GM19240 (cell line): ENCODE measurements around the gene CAPN1.
"Not testable (repeated sequence)": the region's sequence is repeated elsewhere in the genome, so short reads cannot be mapped to it uniquely, and the experiment has no call there.

Experiments
- DNase-seq: peaks from one replicate; pipeline ENCODE4 v3.0.0; 2011; ENCODE audit warnings: low spot score; ENCODE audit not compliant: insufficient read length

The CAPN1 gene

DNA sequence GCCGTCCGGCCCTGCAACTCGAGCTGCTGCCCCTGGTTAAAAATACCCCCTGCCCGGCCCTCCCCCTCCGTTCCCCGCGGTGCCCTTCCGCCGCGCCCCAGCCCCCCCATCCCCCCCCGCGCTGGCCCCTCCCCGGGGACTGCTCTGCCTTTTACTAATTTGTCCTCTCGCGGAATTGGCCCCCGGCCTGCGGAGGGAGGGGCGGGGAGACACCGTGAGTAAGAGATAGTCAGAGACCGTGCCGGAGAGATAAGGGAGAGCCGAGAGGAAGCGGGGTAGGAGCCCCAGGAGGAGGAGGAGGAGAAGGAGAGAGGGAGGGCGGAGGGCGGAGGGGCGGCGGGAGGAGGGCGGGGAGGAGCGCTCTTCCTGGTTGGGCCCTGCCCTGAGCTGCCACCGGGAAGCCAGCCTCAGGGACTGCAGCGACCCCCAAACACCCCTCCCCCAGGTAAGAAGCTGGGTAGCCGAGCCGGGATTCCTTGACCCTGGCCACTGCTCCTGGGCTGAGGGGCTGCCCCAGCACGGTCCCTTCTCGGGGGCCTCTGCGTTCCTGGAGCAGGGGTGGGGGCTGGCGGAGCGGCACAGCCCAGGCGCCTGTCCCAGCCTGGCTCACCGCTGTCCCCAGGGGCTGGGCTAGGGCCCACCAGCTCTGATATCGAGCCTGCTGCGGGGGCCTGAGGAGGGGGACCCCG is at the start of gene CAPN1:
TSS of gene CAPN1 (plus strand) at position 360 of the 689 bp plus-strand sequence. CDS start 774 bp downstream, outside the sequence.
- peak; percentile 64 for DNase-seq

DNA sequence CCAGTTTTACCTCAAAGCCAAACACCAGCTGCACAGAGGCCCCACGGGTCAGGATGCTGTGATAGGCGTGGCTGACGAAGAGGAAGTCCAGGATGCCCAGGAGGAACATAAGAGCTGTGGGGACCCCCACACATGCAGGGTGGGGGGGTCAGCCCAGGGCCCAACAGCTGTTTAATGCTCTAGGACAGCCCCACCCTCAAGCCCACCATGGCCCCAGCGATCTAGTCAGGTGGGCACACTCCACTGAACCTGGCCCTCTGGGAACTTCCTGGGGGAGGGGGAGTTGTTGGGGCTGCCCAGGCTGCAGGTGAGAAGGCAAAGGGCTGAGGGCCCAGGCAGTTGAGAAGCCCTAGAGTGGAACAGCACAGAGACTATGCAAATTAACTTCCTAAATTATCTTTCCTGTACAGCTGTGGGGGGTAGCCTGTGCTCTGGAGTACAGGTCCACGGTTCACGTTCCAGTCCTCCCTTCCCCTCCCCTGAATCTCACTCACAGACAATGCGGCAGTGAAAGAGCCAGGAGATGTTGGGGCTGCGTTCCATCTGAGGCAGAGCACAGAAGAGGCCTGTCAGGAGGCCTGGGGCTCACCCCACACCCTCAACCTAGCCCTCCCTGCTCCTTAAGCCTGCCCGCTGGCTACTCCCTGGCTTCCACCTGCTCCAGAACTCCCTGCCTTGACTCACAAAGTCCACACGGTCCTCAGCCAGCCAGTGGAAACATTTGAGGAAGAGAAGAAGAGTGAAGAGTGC is 49.3 kb upstream of the CAPN1 start:
- DNase-seq, result no peak

DNA sequence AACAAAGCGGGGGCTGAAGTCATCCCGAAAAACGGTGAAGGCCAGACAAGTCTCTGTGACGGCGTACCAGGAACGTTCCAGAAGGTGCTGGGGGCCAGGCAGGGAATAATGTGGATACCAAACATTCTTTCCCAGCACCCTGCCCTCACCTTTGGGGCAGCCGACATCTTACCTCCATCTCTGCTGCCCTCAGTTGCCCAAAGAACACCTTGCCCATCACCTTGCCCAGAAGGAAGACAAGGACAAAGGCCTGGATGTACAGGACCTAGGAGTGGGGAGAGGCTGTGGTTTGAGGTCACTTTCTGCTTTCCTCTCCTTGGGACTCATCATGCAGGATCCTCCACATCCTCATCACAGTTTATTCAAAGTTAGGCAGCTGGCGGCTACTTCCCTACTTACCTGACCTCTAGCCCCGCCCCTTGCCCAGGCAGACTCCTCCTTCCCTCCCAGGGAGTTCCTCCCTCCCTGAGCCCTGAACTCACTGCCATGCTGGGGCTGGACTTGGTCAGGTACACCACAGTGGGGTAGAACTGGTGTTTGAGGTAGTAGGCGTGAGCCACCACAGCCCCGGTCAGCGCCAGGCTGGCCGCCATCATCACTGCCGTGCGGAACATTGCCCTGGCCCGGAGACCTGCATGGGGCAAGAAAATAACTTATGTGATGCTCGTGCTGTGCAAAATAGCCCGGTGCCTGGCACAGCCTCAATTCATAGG is 48.6 kb upstream of the CAPN1 start:
- DNase-seq, result peak; percentile 36

DNA sequence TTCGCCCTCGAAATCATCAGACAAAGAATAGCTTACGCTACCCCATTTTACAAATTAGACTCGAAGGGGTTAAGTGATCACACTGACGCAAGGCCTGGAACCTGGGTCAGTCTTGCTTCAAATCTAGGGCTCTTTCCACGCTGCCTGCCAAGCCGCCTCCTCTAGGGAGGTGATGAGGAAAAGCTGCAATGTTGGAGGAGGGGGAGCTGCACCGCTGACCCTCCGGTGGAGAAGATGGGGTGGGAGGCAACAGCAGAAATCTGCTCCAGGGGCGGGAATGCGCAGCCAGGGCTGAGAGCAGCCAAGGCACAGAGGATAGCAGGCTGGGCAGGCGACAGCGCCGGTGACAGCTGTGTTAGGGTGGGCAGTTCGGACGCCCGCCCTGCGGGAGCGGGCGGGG is 48.0 kb upstream of the CAPN1 start:
- DNase-seq, result no peak

GRCh38 chr11:65134240-65134951 is 47.3 kb upstream of the CAPN1 start, which contains the start of gene SYVN1:
Gene SYVN1, minus strand, starts transcription at chr11:65134519. Its CDS starts 918 bp downstream, at chr11:65133601.
- DNase-seq, result peak; percentile 75

DNA sequence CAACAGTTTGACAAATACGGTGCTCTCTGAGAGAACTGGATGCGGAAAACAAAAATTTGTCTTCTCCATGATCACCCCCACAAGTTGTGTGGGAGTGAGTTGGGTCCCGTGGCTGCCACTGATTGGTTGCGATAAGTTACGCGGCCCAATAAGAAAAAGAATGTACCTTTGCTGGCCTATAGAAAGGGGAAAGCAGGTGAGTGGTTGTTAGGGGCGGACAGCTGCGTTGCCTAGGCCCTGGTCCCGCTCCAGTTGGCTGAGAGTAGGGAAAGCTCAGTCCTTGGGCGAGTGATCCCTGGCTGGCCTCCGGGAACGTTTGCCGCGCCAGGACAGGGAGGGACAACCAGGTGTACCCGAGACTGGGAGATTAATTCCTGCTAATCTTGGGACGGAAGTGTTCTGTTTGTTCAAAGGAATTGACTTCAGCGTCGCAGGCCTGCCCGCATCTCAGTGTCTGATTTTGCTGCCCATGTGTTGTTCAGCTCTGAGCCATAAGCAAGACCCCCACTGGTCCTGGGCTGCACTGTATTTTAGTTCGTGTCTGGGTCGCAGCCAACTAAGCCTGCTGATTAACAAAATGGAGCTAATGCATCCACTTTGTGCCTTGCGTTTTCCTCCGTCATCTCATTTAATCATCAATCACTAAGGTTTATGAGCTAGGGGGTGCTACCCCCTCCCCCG is 46.6 kb upstream of the CAPN1 start:
- DNase-seq, result peak; percentile 83

DNA sequence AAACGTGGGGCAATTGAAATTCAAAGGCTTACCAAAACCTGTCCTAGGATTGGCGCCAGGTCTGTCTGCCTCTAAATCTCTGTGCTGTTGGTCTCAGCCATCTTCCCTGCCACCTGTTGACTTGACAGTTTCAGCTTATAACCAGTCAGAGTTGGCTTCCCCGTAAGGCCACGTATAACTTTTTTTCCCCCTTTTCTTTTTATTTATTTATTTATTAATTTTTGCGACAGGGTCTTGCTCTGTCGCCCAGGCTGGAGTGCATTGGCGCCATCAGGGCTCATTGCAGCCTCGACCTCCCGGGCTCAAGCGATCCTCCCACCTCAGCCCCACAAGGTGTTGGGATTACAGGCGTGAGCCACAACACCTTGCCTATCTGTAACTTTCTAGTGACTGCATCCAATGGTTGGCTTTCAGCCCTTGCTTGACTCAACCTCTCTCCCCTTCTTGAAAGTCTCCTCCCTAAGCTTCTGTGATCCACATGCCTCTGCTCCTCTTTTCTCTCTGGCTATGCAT is 46.0 kb upstream of the CAPN1 start:
- no peak for DNase-seq

- DNase-seq, result no peak
These were observed 45.1 kb upstream of the CAPN1 start for GRCh38 chr11:65136515-65137096.

GRCh38 chr11:65141896-65142494 is 39.7 kb upstream of the CAPN1 start:
- DNase-seq, result no peak

DNA sequence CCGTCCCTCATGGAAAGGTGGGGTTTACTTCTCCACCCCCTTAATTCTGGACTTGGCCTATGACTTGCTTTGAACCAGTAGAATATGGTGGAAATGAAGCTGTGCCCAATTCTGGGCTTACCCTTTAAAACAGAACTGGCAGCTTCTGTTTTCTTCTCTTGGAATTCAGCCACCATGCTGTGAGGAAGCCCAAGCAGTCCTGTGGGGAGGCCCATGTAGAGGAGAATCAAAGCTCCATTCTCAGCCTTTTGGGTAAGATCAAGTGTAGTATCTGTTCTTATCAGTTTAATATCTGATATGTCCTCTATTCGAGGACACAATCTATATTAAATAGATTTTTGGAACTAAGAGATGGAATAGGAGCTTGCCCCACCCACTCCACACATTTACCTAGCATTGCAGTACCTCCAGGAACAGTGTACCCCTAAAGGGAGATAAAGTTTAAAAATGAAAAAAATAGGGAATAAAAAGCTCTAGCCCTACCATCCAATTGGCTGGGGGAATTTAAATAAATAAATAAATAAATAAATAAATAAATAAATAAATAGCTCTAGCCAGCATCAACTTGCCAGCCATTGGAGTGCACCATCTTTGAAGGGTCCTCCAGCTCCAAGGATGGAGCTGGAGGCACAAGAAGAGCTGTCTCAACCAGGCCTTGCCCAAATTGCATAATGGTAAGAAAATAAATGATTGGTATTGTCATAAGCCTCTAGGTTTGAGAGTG is 34.2 kb upstream of the CAPN1 start:
- DNase-seq, result no peak

- DNase-seq, result no peak
These were observed 33.1 kb upstream of the CAPN1 start for GRCh38 chr11:65148657-65149056.

DNA sequence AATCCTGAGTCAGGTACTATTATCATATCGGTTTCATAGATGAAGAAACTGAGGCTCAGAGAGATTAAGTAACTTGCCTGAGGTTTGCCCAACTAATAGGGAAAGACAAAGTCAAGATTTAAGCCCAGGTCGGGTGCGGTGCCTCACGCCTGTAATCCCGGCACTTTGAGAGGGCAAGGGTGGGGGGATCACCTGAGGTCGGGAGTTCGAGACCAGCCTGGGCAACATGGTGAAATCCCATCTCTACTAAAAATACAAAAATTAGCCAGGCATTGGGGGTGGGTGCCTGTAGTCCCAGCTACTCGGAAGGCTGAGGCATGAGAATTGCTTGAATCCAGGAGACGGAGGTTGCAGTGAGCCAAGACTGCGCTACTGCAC is 31.6 kb upstream of the CAPN1 start:
- not testable (repeated sequence) for DNase-seq

DNA sequence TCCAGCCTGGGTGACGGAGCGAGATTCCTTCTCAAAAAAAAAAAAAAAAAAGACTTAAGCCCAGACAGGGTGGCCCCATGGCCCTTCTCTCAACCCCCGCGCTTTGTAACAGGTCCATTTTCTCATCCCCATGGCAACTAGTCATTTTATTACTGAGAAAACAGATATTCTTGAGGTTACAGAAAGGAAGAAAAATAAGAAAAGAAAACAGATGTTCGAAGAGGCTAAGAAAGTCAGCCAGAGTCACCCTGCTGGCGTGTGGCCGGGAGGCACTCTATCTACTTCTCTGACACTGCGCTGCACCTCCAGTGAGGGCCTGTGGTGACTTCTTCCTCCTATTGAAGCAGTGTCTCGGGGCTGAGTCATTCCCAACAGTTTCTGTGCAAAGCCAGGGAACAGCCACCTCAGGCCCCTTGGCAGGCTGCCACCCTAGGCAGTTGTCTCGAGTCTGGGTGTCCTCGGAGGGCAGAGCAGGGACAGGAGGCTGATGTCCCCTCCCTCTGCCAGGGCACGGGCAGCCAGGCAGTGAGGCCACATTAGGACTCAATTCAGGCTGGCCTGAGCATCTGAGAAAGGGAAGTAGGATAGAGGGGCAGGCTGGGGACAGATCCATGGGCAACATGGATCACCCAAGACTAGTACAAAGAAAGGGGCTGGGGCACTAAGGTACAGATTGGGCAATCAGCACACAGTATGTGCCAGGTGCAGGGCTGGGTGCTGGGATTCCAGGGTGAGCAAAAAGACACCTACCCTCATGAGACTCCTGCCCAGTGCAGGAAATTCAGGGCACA is 31.0 kb upstream of the CAPN1 start:
- DNase-seq, result no peak

DNA sequence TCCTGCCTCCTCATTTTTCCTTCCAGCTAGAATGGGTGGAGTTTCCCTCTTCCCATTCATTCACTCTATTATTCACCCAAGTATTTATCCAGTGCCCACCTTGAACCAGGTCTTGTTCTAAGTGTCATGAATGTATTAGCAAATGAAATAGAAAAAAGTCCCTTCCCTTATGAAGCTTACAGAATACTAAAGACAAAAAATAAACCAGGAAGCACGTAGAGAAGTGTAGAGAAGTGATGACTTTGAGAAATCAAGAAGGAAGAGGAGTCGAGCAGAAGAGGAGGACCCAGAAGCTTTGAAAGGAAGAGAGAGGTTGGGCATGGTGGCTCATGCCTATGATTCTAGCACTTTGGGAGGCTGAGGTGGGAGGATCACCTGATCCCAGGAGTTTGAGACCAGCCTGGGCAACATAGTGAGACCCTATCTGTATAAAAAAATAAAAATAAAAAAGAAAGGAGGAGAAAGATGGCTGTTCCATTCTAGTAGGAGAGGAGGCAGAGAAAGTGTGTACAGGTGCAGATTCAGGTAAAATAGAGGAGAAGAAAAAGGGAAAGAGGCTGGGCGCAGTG is 30.3 kb upstream of the CAPN1 start:
- DNase-seq, result no peak

DNA sequence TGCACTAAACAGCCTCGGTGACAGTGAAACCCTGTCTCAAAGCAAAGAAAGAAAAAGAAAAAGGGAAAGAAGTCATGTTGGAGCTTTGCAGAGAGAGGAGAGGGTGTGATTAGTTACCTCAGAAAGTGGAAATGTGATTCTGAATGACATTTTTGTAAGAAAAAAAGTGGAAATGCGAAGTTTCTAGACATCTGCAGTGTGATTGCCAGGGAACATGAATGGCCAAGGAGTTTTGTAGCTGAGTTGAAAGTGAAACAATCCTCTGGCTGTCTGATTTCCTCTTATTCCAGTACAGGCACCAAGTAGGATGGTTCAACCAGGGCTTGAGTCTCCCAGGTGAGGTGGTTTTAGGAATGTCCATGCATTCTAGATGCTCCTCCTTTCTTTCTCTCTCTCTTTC is 29.6 kb upstream of the CAPN1 start:
- DNase-seq, result no peak

- no peak for DNase-seq
These were observed 25.5 kb upstream of the CAPN1 start for GRCh38 chr11:65156256-65156655.

DNA sequence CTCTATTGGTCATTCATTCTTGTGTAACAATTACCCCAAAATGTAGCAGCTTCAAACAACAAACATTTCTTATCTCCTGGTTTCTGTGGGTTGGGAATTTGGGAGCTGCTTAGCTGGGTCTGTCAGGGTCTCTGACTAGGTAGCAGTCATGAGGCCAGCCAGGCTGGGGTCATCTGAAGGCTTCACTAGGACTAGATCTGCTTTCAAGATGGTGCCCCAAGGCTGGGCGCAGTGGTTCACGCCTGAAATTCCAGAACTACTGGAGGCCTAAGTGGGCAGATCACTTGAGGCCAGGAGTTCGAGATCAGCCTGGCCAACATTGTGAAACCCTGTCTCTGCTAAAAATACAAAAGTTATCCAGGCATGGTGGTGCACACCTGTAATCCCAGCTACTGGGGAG is 24.8 kb upstream of the CAPN1 start:
- DNase-seq, result no peak

DNA sequence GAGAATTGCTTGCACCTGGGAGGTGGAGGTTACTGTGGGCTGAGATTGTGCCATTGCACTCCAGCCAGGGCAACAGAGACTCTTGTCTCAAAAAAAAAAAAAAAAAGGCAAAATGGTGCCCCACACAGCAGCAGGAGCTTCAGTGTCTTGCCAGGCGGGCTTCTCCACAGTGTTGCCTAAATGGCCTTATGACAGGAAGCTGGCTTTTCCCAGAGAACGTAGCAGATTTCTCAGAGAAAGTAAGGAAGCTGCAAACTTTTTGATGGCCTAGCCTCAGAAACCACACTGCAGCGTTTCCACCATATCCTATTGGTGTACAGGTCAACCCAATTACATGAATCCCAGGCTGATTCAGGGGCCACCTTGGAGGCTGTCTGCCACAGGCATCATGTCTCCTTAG is 24.4 kb upstream of the CAPN1 start:
- no peak for DNase-seq
